GM21529 (cell line): ENCODE measurements around the gene STK31.
"Not testable (repeated sequence)": the region's sequence is repeated elsewhere in the genome, so short reads cannot be mapped to it uniquely, and the experiment has no call there.

ENCODE experiments used
- ATAC-seq: cut with Tn5 transposase; IDR thresholded peaks from one replicate; pipeline ENCODE4 v1.9.1; 2021; ENCODE audit not compliant: unreplicated experiment

STK31 gene

GRCh38 chr7:23710000-23710399 lies at the start of gene STK31:
Gene STK31 (plus strand): TSS chr7:23710219. CDS start chr7:23710286, 67 bp downstream.
- no peak for ATAC-seq

GRCh38 chr7:23661385-23661784 lies 48.6 kb upstream of the STK31 start:
- no peak for ATAC-seq

GRCh38 chr7:23662124-23662983 lies 47.7 kb upstream of the STK31 start:
- ATAC-seq = no peak

- no peak for ATAC-seq
Observed at GRCh38 chr7:23662984-23663313, 47.1 kb upstream of the STK31 start.

GRCh38 chr7:23664122-23664521 lies 45.9 kb upstream of the STK31 start:
- no peak for ATAC-seq

GRCh38 chr7:23672033-23672432 lies 38.0 kb upstream of the STK31 start:
- no peak for ATAC-seq

GRCh38 chr7:23679898-23680413 lies 30.1 kb upstream of the STK31 start, which contains the start of gene FAM221A:
Gene FAM221A (plus strand): TSS chr7:23680199. CDS start chr7:23680219, 20 bp downstream.
- peak; percentile 87 for ATAC-seq

GRCh38 chr7:23680414-23681405 lies 29.3 kb upstream of the STK31 start:
- ATAC-seq = peak; percentile 60

GRCh38 chr7:23684041-23684440 lies 26.0 kb upstream of the STK31 start:
- not testable (repeated sequence) for ATAC-seq

GRCh38 chr7:23685731-23686130 lies 24.3 kb upstream of the STK31 start:
- ATAC-seq = no peak

GRCh38 chr7:23687011-23687410 lies 23.0 kb upstream of the STK31 start:
- no peak for ATAC-seq

- ATAC-seq = no peak
Observed at GRCh38 chr7:23689165-23689564, 20.9 kb upstream of the STK31 start.

- ATAC-seq = no peak
Observed at GRCh38 chr7:23691320-23691719, 18.7 kb upstream of the STK31 start.

GRCh38 chr7:23693224-23693623 lies 16.8 kb upstream of the STK31 start:
- no peak for ATAC-seq

- peak; percentile 79 for ATAC-seq
Observed at GRCh38 chr7:23696916-23697441, 13.0 kb upstream of the STK31 start.

- no peak for ATAC-seq
Observed at GRCh38 chr7:23698822-23699221, 11.2 kb upstream of the STK31 start.

- ATAC-seq = no peak
Observed at GRCh38 chr7:23700046-23700445, 10.0 kb upstream of the STK31 start.

- no peak for ATAC-seq
Observed at GRCh38 chr7:23709081-23709750, 803 bp upstream of the STK31 start.

- ATAC-seq = no peak
Observed at GRCh38 chr7:23712368-23713284, 2.6 kb downstream of the STK31 start.
